GM12801 (cell line): Measurements from ENCODE around the gene FKBP2.

Experiments
- CTCF ChIP-seq: IDR thresholded peaks from one replicate; pipeline ENCODE4 v1.5.1; 2011; ENCODE audit warnings: control low read depth; ENCODE audit not compliant: insufficient read length; ENCODE audit errors: extremely low read depth

The FKBP2 gene

DNA sequence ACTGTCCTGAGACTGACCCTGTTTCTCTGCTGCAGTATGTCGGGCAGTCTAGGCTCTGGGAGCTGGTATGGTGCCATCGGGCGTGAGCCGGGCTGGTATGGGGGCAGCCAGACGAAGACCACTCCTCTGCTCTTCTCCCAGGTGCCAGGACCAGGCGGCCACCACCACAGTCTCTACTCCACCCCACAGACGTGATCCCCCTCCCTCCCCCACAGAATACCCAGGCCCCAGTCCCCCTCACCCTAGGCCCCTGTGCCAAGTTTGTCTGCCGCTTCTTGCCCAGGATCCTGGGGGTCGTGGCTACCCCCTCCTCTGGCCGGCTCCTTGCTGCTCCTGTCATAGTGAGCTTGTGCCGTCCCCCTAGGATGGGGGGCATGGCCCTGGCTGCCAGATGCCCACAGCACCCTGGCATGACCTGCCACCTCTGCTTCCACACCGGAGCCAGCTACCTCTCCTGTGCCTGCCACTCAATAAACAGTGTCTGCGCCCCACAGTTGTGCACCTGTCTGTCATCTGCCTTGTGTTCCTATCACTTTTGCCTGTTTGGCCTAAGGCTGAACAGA, 48.2 kb downstream of the FKBP2 start:
- no peak for TF ChIP-seq CTCF

GRCh38 chr11:64290352-64291261, 49.7 kb downstream of the FKBP2 start:
- TF ChIP-seq CTCF = no peak

- TF ChIP-seq CTCF = no peak
These were observed 50.4 kb downstream of the FKBP2 start, which contains the start of gene KCNK4 for GRCh38 chr11:64291262-64291751. Gene KCNK4 (plus strand): TSS chr11:64291302. CDS start chr11:64293019, 1,717 bp downstream.

DNA sequence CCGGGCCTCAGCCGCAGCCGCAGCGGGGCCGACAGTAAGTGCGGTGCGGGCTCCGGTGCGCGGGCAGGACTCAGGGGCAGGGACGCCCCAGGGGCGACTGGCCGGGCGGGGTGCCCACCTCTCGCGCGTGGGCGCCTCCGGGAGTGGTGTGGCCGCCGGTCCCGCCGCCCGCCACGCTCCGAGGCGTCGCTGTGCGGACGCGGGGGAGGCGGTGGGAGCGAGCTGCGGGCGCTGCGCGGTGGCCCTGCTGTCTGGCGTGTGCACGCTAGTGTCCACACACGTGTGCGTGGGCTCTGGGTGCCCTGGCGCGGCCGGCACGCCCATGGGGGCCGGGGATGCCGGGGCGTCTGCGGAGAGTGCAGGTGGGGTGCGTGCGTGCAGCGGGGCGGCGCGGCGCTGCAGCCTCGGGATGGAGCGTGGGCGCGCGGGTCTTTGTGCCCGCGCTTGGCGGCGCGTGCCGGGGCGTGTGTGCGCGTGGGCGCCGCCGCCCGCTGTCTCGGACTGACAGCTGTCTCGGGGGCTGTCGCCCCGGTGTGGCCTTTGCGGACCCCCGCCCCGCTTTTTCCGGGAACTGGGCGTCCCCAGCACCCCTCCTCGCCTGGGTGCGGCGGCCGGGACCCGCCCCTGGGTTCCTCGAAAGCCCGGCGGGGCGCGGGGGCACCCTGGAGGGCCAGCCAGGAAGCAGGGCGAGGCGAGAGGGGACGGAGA, 51.0 kb downstream of the FKBP2 start:
- TF ChIP-seq CTCF = no peak

DNA sequence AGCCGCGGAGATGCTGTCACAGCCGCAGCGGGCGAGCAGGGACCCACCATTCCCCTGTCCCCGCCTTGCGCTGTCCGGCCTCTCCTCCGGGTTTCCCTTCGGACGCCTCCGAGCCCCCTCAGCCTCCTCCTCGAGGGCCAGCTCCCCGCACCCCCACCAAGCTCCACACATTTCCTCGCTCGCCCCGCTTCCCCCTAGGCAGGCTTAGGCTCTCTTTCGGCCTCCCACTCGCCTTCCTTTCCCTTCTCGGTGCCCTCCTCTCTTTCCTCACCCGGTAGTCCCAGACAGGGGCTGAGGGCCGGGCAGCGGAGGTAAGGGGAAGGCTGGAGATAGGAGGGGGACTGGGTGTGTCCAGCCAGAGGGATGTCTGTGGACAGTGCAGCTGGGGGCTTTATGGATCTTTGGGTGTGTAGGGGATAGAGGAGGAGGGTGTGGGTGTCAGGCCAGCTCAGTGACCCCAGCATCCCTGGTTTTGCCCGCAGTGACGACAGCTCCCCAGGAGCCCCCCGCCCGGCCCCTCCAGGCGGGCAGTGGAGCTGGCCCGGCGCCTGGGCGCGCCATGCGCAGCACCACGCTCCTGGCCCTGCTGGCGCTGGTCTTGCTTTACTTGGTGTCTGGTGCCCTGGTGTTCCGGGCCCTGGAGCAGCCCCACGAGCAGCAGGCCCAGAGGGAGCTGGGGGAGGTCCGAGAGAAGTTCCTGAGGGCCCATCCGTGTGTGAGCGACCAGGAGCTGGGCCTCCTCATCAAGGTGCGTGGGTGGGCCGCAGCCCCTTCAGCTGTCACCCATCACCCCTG, 51.8 kb downstream of the FKBP2 start:
- no peak for TF ChIP-seq CTCF
